Measurements from ENCODE around the gene GLRX. TPM values are rescaled to one million over a fixed set of nuclear protein-coding genes. Genes with fewer than 3 reads are reported as not detected.

Gene GLRX
- total and polyA plus RNA-seq, 9 donors: 4.1 to 35.7 (median 11.7) TPM

- TF ChIP-seq CTCF (IDR thresholded peaks at IDR 0.05): no peak
- TF ChIP-seq POLR2A (IDR thresholded peaks at IDR 0.05): no peak
- TF ChIP-seq EP300 (IDR thresholded peaks at IDR 0.05): no peak
- intact Hi-C loops (cut with DNase I): no loop called here
- no peaks in the 10 kb centered on the region for H3K4me1 ChIP-seq (ENCODE audit: insufficient read depth)
- H3K4me3 ChIP-seq: no peak overlapping the region
- 95 to 99% (median 97%) methylated on average over 4 of the region's 4 CpGs for WGBS, 3 donors
- H3K27me3 ChIP-seq: no peaks in the 10 kb centered on the region
- DNase-seq: no peak
- no peaks in the 10 kb centered on the region for H3K36me3 ChIP-seq
- H3K27ac ChIP-seq: no peak overlapping the region
- no peaks in the 10 kb centered on the region for H3K9me3 ChIP-seq
Measured at GRCh38 chr5:95868136-95868535, 45.6 kb upstream of the GLRX start.

- intact Hi-C loops (cut with DNase I): no loop called here
- H3K4me1 ChIP-seq (ENCODE audit: insufficient read depth): no peaks in the 10 kb centered on the region
- no peaks in the 10 kb centered on the region for H3K27me3 ChIP-seq
- no peaks in the 10 kb centered on the region for H3K9me3 ChIP-seq
- 52 to 85% (median 78%) methylated on average over 1 of the region's 1 CpG for WGBS, 3 donors
- H3K27ac ChIP-seq: no peak overlapping the region
- no peak for DNase-seq
- no peak overlapping the region for H3K4me3 ChIP-seq
- no peak for TF ChIP-seq POLR2A (IDR thresholded peaks at IDR 0.05)
- TF ChIP-seq CTCF (IDR thresholded peaks at IDR 0.05): no peak
- TF ChIP-seq EP300 (IDR thresholded peaks at IDR 0.05): no peak
- no peaks in the 10 kb centered on the region for H3K36me3 ChIP-seq
Measured at GRCh38 chr5:95866435-95867040, 44.0 kb upstream of the GLRX start.

DNA sequence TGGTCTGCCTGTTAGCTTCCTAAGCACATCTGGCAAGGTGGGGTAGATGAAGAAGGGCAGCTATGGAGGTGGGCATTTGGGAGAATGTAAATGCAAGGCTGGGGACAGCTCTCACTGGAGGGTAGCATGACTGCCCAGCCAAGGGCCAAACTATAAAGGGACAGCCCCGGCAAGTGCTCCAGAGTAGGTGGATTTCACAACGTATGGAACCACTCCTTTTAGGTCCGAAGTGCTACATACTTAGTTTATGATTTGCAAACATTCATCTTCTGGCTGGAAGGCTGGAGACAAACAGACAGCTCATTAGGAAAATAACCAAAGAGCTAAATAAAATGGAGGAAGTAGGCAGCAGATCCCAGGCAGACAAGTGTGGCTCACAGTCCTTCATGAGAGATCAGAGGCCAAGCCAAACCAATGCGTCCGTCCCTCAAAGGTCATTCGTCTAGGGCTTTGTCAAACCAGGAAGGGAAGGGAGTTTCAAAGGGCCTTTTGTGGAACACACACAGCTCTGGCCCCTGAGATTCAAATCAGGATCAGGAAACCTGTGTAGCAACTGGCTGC lies 42.5 kb upstream of the GLRX start:
- H3K4me3 ChIP-seq: no peak overlapping the region
- intact Hi-C loops (cut with DNase I): no loop called here
- 88 to 93% (median 91%) methylated on average over 6 of the region's 6 CpGs for WGBS, 3 donors
- H3K9me3 ChIP-seq: no peaks in the 10 kb centered on the region
- H3K4me1 ChIP-seq (ENCODE audit: insufficient read depth): no peaks in the 10 kb centered on the region
- H3K36me3 ChIP-seq: no peaks in the 10 kb centered on the region
- DNase-seq: no peak
- TF ChIP-seq CTCF (IDR thresholded peaks at IDR 0.05): no peak
- TF ChIP-seq POLR2A (IDR thresholded peaks at IDR 0.05): no peak
- TF ChIP-seq EP300 (IDR thresholded peaks at IDR 0.05): no peak
- no peak overlapping the region for H3K27ac ChIP-seq
- no peaks in the 10 kb centered on the region for H3K27me3 ChIP-seq

GRCh38 chr5:95864456-95864855 lies 41.9 kb upstream of the GLRX start:
- no peak overlapping the region for H3K27ac ChIP-seq
- no peaks in the 10 kb centered on the region for H3K36me3 ChIP-seq
- no peak for DNase-seq
- H3K27me3 ChIP-seq: no peaks in the 10 kb centered on the region
- intact Hi-C loops (cut with DNase I): no loop called here
- no peaks in the 10 kb centered on the region for H3K9me3 ChIP-seq
- no peak overlapping the region for H3K4me3 ChIP-seq
- TF ChIP-seq EP300 (IDR thresholded peaks at IDR 0.05): no peak
- TF ChIP-seq POLR2A (IDR thresholded peaks at IDR 0.05): no peak
- TF ChIP-seq CTCF (IDR thresholded peaks at IDR 0.05): no peak
- peaks cover 2% of the 10 kb centered on the region for H3K4me1 ChIP-seq (ENCODE audit: insufficient read depth)
- WGBS, 3 donors: 73 to 85% (median 84%) methylated on average over 1 of the region's 1 CpG
